ENCODE results near the gene GRAP2.
"Not testable (repeated sequence)": the region's sequence is repeated elsewhere in the genome, so short reads cannot be mapped to it uniquely, and the experiment has no call there.

- TF ChIP-seq CTCF, POLR2A (IDR thresholded peaks at IDR 0.05): not testable (repeated sequence)
These were observed 25.6 kb upstream of the GRAP2 start for GRCh38 chr22:39875176-39875885.
